Fibroblast of skin of scalp (primary cell): ENCODE data around the gene RNF145.

Experiments used
- DNase-seq: peaks from one replicate; pipeline ENCODE4 v3.0.0-alpha.2; 2013

Gene RNF145

DNA sequence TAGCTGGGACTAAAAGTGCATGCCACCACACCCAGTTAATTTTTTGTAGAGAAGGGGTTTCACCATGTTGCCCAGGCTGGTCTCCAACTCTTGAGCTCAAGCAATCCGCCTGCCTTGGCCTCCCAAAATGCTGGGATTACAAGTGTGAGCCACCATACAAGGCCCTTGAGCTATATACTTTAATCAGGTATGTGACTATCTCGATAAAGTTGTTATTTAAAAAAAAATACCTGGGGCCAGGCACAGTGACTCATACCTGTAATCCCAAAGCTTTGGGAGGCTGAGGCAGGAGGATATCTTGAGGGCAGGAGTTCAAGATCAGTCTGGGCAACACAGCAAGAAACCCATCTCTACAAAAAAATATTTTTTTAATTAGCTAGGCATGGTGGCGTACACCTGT lies 19.2 kb downstream of the RNF145 start:
- DNase-seq, result no peak

- peak; percentile 43 for DNase-seq
These were observed 20.0 kb downstream of the RNF145 start for GRCh38 chr5:159189310-159189709.

- DNase-seq, result no peak
These were observed 21.6 kb downstream of the RNF145 start for GRCh38 chr5:159187719-159188118.

DNA sequence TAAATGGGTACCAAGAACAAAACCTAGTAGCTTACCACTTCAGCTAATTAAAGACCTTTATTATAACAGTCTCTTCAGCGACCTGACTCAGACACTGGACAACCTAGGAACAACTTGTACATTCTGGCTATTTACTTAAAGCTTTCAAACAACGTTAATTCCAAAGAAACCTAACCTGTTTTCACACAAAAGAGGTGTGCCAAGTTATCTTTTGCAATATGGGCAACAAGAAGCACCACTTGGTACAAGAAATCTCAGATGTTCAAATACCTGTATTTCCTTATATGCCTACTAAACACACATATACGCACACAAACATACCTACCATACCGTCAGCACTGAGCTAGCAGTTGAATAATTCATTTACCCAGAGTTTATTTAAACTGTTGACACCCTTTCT lies 23.0 kb downstream of the RNF145 start:
- no peak for DNase-seq

- no peak for DNase-seq
These were observed 23.6 kb downstream of the RNF145 start for GRCh38 chr5:159185773-159186172.

GRCh38 chr5:159184858-159185381 lies 24.4 kb downstream of the RNF145 start:
- peak; percentile 90 for DNase-seq

GRCh38 chr5:159184236-159184635 lies 25.1 kb downstream of the RNF145 start:
- peak; percentile 47 for DNase-seq

DNA sequence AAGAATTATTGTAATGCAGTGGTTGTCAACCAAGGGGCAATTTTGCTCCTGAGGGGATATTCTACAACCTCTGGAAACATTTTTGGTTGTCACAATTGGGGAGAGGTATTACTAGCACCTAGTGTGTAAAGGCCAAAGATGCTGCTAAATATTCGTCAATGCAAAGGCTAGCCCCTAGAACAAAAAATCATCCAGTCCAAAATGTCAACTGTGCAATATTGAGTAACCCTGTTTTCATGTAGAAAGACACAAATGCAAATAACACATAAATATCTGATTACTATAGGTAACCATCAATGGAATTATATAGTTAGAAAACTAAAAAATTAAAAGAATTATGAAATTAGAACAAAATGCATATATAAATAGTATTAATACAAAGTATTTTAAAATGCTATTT lies 26.1 kb downstream of the RNF145 start:
- no peak for DNase-seq

DNA sequence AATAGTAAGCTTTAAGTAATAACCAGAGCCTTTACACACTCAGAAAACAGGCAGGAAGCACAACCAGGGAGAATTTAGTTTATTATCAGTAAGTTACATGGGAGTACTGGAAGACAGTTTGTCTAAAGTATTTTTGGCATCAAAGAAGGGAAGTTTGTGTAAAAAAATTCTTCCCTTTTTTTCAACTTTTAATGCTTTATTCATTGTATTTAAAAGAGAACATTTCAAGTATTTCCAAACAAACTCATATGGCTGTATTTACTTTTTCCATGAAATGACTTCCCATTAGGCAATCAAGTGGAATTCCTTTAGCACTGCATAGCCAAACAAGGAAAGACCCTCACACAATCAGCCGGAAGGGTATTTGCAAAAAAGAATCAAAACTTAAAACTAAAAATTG lies 26.7 kb downstream of the RNF145 start:
- peak; percentile 61 for DNase-seq

DNA sequence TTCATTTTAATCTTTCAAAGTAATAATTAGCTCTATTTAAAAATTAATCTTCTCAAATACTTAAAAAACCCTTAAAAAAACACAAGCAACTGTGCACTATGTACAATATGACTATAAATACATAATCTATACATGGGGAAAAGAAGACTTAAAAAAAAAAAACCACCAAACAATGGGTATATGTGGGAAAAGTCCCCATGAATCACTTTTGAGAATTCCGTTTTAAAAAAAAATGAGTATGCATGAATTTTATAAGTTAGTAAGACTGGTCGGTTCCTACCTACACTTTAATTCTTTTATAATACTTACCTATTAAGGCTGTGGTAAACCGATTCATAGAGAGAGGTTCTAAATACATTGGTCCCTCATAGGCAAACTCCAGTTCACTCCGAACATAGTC lies 27.7 kb downstream of the RNF145 start:
- no peak for DNase-seq

DNA sequence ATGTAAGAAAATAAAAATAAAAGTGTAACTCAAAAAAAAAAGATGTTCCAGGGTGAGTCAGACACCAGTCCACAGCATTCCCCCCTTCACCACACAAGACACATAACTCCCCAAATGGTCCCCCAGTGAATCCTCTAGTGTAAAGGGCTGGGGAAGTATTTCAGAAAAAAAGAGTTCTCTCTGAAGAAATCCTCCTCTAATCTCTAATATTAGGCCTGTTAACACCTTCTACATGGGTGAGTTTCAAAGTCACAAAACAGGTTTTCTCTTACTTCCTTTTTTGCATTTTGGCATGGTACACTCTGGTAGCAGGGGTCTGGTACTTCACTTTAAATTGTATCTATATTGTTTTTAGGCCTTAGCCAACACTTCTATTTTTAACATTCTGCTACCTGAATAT lies 28.2 kb downstream of the RNF145 start:
- DNase-seq, result peak; percentile 52

- DNase-seq, result no peak
These were observed 29.6 kb downstream of the RNF145 start for GRCh38 chr5:159179529-159180305.

DNA sequence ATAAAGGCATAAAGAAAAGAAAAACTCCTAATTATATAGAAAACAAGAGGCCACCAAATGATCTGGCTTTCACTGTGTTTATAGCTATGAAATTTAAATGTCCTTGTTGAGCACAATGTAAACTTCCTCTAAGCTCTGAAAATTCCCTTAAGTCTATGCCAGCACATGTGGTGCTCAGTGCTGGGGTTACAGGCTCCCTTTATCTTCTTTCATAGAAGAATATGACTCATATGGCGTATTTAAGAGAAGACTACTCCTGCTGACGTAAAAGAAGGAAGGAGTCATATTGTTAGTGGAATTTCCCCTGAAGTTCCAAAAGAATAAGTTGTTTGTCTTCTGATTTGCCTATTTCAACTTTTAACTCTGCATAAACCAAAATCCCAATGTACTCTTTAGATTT lies 30.4 kb downstream of the RNF145 start:
- DNase-seq, result peak; percentile 88

DNA sequence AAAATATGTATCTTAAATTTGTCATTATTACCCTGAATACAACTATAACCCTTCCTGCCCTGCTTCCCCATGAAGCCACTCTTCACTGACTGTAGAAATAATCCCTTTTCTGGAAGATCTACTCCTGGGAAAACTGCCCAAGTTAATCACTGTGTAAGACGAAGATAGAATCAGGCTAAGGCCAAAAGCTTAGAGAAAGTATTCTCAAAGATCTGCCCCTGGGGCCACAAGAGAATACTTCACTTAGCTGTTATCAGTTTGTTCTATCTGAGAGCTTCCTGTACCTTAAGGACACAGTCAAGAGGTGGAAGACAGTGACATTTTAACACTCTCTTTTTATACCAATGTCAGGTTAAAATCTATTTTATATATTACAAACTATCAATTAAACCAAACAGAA lies 33.8 kb downstream of the RNF145 start:
- DNase-seq, result peak; percentile 2

- no peak for DNase-seq
These were observed 34.7 kb downstream of the RNF145 start for GRCh38 chr5:159174511-159175168.

GRCh38 chr5:159171274-159171673 lies 38.1 kb downstream of the RNF145 start:
- DNase-seq, result no peak

GRCh38 chr5:159170021-159170420 lies 39.3 kb downstream of the RNF145 start:
- no peak for DNase-seq

- DNase-seq, result no peak
These were observed 42.9 kb downstream of the RNF145 start for GRCh38 chr5:159166416-159166815.

DNA sequence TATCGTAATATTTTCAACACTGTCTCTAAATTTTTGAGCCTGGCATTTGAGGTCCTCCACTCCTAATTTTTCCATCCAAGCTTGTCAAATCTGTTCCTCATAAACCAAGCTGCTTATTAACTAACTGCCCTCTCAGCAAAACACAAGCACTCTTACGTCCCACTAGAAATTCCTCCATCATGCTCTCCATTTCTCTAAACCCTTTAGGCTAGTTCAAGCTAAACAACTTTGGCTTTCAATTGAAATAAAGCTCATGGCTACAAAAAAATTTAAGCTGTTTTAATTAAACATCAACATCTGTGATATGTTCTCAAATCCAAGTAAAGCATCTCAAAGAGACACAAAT lies 45.7 kb downstream of the RNF145 start:
- DNase-seq, result no peak

GRCh38 chr5:159163027-159163700 lies 46.2 kb downstream of the RNF145 start:
- DNase-seq, result peak; percentile 51

GRCh38 chr5:159161361-159162214 lies 47.8 kb downstream of the RNF145 start:
- no peak for DNase-seq

DNA sequence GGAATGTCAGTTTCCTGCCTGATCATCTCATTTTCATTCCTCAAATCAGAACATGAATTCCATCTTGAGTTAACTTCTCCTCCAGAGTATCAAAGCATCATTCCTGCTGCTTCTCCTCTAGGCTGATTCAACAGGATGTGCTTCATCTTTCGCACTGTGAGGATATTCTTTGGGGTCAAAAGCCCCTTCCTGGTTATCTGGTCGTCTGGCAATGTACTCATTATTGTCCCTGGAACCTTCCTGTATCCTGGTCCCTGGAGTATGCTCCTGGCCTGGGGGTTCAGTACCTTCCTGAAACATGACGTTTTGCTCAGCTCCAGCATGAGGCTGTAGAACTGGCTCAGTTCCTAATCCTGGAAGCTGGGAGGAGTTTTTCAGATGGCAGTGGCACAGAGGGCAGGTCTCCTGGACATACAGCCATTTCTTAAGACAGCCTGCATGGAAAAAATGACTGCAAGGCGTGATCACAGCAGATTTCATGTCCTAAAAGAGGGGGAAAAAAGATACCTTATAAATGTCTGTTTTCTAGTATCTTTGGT lies 50.7 kb downstream of the RNF145 start:
- DNase-seq, result peak; percentile 6
